HT1080 (cell line): ENCODE data around the gene GTF2A2. TPM values are rescaled to one million over a fixed set of nuclear protein-coding genes. Genes with fewer than 3 reads are reported as not detected.
"Not testable (repeated sequence)": the region's sequence is repeated elsewhere in the genome, so short reads cannot be mapped to it uniquely, and the experiment has no call there.

Source experiments
- DNase-seq: peaks from one replicate; pipeline ENCODE4 v3.0.0-alpha.2; 2015; ENCODE audit warnings: low read depth
- polyA plus RNA-seq, 2 experiments: library from polyadenylated mRNA; depleted of rRNA; stranded (reverse); fragments of >200 nt; gene quantifications; 2 replicates each; pipeline ENCODE4 v1.2.3, GENCODE V29; 2015
- total RNA-seq: library from RNA; depleted of rRNA; stranded (reverse); fragments of >200 nt; shearing (Covaris generic); gene quantifications from 2 replicates; pipeline ENCODE4 v1.2.3, GENCODE V29; 2014; rRNA removed

Gene GTF2A2, protein sequence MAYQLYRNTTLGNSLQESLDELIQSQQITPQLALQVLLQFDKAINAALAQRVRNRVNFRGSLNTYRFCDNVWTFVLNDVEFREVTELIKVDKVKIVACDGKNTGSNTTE
- 80.3 and 126 TPM in 2 replicates for total RNA-seq
- 104 and 205 TPM in 2 replicates for polyA plus RNA-seq (2015; cell fraction: cytosol; rRNA removed)
- 20.4 and 49.8 TPM in 2 replicates for polyA plus RNA-seq (2015; cell fraction: nucleus; rRNA removed)

DNA sequence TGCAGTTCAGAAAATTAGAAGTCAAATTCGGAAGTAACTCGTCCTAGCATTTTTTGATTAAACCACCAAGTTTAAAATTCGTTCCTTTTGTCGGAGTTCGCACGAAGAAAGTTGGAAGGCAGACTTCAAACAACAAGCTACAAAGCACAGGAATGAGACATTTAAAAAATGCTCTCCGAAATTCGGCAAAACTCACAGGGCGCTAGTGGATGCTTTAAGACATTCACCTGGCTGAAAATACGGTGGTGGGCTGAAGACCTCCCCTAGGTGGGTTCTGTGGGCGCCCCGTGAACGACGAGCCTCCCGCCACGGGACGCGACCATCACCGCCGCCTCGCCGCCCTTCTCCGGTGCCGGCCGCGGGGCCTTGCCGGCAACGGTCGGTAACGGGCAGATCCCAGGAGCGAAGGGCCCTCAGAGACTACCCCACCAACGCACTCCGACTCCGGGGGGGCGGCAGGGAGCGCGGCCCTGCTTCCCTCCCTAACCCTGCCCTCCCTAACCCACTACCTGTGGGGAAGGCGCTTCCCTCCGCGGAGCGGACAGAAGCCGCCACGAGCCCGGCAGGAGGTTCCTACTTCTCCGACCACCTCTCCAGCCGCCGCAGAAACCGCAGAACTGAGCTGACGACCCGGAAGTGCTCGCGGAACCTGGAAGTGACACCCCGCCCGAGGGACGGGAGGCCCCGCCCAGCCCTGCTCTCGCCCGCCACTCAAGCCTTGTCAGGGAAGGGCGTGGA is at the start of gene GTF2A2:
Gene GTF2A2 (minus strand): TSS at position 619 of the 738 bp plus-strand sequence. CDS start 5,238 bp downstream, outside the sequence.
- DNase-seq = peak; percentile 94

DNA sequence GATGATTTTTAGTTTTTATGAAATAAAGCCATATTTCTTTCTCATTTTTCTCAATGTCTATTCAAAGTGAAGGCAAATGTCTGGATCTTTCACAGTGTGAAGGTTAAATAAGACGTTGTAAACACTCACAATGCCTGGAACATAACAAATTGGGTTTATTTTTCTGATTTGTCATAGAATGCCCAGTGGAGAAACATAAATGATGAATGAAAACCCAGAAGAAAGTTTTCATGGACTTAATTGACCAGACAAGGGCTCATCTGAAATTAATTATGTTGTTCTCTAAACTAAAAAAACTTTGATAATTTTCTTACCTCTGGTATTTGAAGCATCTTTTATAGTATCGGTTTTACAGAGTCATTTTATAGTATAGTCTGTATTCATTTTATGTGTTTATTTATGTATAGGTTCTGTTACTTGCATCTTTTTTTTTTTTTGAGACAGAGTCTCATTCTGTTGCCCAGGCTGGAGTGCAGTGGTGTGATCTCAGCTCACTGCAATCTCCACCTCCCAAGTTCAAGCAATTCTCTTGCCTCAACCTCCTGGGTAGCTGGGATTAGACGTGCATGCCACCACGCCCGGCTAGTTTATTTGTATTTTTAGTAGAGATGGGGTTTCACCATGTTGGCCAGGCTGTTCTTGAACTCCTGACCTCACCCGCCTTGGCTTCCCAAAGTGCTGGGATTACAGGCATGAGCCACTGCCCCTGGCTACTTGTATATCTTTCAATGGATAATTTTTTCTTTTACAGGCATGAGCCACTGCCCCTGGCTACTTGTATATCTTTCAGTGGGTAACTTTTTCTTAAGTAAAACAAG is 46.9 kb upstream of the GTF2A2 start:
- no peak for DNase-seq

DNA sequence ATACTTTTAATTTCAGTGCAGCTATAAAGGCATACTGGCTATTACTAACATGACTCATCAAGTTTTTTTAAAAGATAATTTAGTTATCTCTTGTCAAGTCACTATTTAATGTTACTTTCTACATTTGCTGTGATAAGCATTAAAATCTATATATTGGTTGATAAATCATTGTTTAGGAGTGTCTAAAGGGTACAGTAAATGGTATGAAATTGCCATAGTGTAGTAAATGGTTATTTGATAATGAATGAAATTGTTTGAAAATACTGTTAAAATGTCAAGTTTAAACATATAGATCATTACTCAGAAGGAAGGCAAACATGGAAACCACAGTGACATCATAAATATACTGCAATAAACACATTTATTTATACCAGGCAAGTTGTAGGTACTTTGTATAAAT is 45.0 kb upstream of the GTF2A2 start:
- DNase-seq = no peak

DNA sequence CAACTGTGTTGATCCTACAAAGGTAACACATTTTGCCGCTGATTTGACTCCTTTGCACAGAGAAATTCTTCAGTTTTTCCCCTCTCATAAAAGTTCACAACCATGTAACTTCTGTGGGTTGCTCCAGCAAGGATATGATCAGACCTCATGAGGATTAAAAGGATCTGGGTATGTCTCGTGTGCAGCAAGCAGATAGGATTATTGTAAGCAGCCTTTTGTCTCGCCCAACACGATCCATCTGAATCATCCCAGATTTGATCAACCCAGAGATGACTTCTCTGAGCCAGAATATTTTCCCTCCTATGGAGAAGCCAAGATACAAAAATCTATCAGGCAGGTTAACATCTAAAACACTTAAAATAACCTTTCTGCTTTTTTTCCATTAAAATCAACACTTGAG is 44.6 kb upstream of the GTF2A2 start:
- no peak for DNase-seq

DNA sequence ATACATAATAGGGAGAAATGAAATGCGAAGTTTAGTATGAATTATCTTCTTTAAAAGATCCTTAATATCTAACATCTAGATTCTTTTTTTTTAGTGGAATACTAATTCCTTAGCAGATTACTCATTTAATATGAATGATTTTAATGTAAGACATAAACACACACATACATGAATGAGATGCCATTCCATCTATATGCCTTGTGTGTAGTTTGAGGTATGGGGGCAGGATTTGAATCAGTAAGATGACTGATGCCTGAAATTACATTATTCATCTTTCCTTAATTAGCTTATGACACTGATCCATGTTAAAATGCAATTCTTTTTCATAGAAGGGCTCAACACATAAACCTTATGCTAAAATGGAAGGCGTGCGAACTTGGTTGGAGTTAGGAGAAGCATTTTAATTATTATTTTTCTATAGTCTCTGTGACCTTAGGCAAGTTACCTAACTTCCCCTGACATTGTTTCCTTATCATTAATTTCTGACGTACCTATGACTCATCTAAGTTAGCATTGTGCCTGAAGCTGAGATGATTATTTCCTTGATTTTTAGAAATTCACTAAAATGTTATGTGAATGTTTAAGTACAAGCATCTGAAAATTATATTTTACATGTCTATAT is 42.6 kb upstream of the GTF2A2 start:
- DNase-seq = peak; percentile 23

DNA sequence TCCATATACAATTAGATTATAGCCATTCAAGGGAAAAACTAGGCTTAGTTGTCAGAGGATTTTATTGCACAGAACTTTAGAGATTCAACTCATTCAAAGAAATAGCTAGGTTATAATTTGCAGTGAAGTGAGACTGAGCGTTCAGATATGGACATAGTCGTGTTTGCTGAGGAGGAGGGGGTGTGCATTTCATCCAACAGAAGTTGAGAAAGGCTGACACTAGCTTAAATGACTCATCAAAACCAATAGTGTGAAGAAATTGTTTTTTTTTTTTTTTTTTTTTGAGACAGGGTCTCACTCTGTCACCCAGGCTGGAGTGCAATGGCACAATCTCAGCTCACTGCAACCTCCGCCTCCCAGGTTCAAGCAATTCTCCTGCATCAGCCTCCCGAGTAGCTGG is 40.8 kb upstream of the GTF2A2 start:
- not testable (repeated sequence) for DNase-seq

DNA sequence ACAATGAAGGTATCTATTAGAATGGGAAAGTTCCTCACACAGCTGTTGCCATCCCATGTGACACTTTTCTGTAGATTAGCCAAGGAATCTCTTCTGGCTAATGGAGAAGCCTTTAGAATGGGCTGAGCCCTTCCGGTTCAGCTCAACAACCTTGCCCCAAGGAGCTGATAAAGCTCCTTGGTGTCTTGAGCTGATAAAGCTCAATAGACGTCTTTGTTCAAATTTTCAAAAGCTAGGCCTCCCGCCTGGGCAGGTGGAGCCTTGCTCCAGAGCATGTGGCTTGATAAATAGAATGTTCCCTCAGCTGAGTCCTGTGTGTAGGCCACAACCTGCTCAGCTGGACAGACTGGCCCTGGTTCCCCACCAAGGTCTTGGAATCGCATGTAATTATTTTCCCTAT is 39.0 kb upstream of the GTF2A2 start:
- DNase-seq = no peak

DNA sequence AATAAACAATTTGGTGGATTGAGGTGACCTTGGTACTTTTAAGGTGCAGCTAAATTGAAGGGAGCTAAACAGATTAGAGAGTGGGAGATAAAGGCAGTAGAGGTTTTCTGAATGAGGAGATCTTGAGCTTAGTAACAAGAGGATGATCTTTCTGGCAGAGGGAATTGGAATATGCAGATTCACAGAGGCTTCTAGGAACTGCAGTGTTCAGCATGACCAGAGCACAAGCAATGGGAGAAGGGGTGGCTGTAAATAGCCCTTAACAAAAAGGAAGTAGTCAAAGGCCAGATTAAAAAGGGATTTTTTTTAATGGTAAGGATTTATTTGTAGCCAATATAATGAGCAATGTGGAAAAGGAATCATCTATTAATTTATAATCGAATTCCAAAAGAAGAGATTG is 37.5 kb upstream of the GTF2A2 start:
- no peak for DNase-seq

DNA sequence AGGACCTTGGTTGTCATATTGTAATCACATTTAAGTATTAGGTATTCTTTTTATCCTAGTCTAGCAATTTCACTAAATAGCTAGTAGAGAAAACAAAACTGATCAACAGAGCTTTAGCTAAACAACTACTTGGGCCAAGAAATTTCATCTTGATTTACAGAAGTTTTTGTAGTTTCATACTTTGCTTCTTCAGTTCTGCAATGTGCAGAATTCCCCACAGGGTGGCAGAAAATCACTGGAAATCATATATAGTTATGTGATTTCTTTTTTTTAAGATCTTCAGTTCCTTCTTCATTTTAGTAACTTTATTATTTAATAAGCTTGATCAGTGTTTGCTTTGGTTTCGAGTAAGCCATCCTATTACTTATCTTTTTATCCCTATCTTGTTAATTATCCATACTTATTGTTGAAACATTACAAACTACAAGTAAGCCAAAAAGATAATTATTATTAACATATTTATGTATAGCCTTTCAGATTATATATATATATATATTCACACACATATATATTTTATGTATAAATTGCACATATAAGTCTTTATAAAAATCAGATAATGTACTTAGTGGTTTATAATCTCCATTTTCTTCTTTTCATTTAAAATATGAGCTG is 34.0 kb upstream of the GTF2A2 start:
- peak; percentile 45 for DNase-seq

DNA sequence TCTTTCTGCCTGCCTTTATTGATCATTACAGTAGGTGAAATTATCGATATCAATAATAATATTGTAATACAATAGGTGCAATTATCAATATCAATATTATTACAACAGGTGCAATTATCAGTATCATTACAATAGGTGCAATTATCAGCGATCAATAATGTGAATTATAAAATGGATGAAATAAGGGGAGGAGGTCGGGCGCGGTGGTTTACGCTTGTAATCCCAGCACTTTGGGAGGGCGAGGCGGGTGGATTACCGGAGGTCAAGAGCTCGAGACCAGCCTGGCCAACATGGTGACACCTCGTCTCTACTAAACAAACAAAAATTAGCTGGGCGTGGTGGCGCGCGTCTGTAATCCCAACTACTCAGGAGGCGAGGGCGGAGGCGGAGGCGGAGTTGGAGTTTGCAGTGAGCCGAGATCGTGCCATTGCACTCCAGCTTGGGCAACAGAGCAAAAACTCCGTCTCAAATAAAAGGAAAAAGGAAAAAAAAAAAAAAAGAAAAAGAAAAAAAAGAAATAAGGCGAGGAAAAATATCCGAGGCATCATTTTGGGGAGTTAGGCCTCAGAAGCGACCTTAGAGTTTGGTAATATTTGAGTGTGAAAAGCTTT is 32.4 kb upstream of the GTF2A2 start:
- peak; percentile 75 for DNase-seq

DNA sequence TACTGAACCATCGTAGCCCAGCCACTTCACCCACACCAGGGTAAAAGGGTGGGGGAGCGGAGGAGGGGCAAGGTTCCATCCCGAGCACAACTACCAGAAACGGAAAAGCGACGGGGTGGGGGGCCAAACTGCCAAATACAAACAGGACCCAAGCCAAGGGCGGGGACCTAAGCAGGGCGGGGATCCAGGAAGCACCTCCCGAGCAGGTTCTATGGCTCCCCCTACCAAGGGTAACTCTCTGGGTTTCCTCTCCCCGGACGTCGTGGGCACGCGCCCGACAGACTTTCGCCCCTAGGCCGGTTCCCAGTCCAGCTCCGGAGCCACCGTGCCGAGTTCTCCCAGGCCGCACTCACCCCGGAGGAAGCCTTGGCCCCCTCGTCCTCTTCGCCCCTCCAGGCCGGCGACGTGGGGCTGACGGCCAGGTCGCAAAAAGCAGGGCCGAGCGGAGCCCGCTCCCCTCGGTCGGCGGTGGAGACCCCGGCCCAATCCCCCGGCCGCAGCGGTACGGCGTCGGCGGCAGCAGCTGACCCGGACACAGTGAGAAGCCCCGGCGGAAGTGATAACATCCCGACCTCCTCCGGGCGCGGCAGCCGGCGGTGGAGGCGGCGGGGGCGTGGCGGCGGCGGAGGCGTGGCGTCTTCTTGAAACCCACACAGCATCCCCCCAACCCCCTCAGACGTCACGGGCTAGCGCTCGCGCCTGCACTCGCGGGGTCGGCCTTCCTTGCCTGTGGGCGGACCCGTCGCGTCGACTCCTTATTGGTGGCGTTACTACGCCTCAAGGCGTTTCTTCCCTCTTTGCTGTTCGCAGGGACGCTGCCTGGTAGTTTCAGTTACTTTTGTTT is 31.7 kb upstream of the GTF2A2 start, which contains the start of gene BNIP2:
Gene BNIP2 (minus strand): TSS at position 539 of the 844 bp plus-strand sequence. CDS start 6,863 bp downstream, outside the sequence.
- peak; percentile 99 for DNase-seq

DNA sequence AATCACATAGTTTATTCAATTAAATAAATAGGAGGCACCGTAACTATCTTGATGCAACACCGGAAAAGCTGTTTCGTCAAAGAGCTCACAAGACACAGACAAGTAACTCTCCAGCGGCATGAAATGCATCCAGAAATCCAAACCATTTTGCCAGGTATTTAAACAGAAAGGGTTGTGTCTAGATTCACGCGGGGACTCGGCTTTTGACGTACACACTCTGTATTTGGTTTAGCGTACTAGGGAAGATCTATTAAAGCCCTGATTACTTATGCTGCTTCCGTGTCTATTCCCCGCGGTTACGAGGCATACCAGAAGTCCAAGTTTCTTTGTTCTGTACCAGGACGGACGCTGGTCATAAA is 31.1 kb upstream of the GTF2A2 start:
- DNase-seq = no peak

DNA sequence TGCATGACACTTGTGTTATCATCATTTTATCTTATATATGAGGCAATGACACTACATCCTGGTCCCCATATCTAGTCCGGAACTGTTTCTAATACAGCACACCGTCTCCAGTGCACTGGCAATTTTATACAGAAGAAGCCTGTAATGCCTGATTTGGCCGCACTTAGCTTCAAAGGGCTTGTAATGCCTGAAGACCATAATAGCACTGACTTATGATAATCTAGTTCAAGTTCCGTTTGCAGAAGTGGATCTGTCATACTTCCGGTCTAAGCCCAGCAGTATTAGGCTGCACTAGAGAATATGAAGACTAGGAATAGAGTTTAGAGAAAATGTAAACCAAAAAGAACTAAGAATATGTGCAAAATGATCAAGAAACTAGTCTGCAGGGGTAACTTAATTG is 30.5 kb upstream of the GTF2A2 start:
- DNase-seq = peak; percentile 24

DNA sequence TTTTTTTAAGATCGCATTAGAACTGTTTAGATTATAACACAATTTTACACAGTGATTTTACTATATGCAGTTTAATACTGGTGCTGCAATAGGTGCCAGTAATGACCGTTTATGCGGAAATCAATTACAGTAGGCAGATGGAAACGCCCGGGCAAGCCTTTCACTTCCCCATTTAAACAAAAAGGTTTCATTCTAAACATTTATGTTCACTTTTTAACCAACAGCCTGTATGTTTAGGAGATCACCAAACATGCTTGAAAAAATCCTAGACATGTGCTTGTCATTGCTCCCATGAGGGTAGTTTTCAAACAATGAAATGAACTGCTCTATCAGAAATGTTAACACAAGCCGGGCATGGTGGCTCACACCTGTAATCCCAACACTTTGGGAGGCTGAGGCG is 29.1 kb upstream of the GTF2A2 start:
- no peak for DNase-seq

DNA sequence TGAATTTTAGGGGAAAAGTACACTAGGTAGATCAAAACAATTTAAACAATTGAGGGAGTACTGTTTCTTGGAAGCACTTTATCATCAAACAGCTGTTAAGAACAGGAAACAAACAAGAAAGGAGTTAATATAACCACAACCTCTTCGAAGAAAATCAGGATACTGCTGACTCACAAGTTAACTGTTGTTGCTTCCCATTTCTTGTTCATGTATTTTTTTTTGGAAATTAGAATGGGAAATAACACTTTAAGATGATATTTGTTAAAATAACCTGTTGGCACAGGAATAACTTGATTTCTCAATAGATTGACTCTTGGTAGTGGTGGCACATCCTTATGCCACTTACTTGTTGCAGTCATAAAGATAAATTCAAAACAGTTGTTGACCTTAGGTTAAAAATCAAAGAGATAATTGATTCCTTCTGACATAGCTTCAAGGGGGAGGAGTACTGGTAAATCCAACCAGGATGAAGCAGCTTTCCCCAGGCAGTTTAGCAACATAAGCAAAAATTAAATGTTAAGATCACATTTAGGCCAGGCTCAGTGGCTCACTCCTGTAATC is 28.5 kb upstream of the GTF2A2 start:
- no peak for DNase-seq

DNA sequence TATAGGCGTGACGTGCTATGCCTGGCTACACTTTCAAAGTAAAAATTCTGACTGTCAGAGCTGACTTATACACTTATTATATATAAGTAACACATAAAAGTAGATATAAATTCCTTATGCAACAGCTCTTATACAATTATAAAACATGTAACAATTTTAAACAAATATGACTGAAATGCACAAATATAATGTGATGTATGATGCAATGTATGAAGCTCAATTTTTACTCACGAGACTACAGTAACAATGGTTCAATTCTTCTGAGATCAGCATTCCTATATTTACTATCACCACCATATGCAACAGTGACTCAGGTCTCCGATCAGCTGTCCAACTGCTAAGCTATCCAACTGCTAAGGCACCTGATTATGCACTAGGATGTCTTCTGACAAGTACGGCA is 23.6 kb upstream of the GTF2A2 start:
- DNase-seq = no peak

DNA sequence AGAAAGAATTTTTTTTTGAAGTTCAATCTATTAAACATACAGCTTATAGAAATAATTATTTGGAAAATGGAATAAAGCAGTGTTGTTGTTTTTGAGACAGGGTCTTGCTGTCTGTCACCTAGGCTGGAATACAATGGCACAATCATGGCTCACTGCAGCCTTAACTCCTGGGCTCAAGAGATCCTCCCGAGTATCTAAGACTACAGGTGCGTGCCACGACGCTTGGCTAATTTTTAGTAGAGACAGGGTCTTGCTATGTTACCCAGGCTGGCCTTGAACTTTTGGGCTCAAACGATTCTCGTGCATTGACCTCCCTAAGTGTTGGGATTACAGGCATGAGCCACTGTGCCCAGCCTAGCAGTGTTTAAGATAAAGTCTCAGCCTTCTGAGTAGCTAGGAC is 23.0 kb upstream of the GTF2A2 start:
- DNase-seq = no peak

DNA sequence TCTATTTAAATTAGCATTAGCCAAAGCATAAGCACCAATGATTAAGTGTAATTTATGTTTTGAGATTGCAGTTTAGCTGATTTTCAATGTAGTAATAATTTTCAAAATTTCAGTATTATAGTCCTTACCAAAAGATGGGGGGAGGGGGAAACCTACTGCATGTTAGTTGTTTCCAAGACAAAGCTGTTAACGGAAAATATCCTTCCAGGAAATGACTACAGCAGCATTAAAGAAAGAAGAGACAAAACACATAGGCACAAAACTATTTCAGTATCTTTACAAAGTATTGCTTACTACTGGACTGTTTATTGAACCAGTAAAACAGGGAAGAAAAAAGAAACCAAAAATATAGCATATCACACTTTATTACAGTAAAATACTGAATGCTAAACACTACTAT is 21.3 kb upstream of the GTF2A2 start:
- DNase-seq = no peak

DNA sequence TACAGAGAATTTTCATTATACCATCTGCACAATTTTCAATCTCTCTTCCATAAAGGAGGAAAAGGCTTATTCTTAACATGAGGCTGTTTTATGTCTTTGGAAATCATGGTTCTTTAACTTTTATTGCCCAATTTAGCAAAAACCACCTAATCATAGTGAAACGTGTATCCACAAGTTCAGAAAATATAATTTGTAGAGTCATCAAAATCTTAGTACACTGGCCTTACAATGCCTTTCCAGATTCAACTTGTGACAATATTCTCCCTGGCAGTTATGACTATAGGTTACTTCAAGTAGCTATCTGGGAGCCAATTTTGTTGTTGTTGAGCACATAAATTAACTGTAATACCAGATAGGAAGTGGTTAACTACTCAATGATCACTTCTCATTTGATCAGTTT is 20.9 kb upstream of the GTF2A2 start:
- DNase-seq = no peak

DNA sequence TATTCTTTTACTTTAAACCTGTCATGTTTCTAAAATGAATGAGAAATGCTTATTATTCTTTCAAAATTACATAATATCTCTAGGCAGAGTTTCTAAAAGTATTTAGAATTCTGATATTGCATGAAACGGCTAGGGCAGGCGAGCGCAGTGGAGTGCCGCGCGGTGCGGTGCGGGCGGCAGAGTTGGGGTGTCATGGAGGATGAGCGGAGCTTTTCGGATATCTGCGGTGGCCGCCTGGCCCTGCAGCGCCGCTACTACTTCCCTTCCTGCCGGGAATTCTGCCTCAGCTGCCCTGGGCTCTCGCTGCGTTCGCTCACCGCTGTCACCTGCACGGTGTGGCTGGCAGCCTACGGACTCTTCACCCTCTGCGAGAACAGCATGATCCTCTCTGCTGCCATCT is 19.2 kb upstream of the GTF2A2 start:
- no peak for DNase-seq
